ENCODE results near the gene PRSS50.

PRSS50 gene

DNA sequence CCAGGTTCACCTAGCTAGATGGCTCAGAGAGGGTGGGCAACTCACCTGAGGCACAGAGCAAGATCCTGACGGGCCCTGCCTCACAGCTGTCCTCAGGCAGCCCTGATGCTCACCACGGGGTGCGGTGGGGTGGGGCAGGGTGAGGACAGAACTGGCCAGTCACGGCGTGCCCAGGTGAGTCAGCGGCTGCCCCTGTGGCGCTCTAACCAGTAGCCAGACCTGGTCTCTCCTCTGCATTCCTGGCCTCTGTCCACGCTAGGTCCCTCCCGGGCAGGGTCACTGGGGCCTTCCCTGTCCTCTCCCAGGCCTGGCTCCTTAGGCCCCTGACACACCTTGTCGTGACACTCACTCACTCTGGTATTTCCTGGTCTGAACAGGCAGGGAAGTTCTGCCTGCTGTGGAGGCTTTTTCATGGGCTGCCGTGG lies 25.1 kb downstream of the PRSS50 start:
- no peak for DNase-seq (ENCODE audit: low read depth in 2 of 2)

DNA sequence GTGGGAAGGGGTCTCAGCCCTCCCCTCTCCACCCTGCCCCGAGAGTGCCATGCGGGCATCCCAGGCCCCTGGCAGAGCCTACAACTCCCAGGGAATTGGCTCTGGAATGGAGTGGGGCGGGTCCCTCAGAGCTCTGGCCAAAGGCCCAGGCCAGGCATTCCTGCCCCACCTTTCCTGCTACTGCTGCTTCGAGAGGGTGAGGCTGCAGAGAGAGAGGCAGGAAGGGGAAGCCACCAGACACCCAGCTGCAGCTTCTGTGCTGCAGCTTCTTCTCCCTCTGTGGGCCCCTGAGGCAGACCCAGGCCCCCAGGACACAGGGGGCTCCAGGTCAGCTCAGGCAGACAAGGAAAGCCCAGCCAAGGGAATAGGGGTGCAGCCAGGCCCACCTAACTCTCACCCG lies 26.9 kb downstream of the PRSS50 start:
- DNase-seq (ENCODE audit: low read depth in 2 of 2), result no peak

GRCh38 chr3:46685446-46685845 lies 32.2 kb downstream of the PRSS50 start:
- DNase-seq (ENCODE audit: low read depth in 2 of 2), result no peak

DNA sequence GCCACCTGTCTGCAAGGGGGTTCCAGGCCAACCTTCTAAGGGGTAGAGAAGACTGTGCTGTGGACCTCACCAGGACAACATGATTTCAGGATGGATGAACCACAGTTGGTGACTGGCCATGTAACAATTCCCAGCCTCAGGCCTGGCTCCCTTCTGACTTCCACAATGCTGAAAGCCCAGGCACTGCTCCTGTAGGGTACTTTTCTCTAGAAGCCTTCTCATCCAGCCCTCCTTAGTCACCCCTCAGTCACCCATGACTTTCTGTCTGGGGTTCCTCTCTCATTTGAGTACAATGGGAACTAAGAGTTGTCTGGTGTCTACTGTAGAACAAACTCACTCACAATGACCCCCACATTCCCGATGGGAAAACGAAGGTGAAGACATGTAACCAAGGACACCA lies 32.8 kb downstream of the PRSS50 start:
- no peak for DNase-seq (ENCODE audit: low read depth in 2 of 2)

- DNase-seq (ENCODE audit: low read depth in 2 of 2), result no peak
Measured at GRCh38 chr3:46682974-46683373, 34.7 kb downstream of the PRSS50 start.

DNA sequence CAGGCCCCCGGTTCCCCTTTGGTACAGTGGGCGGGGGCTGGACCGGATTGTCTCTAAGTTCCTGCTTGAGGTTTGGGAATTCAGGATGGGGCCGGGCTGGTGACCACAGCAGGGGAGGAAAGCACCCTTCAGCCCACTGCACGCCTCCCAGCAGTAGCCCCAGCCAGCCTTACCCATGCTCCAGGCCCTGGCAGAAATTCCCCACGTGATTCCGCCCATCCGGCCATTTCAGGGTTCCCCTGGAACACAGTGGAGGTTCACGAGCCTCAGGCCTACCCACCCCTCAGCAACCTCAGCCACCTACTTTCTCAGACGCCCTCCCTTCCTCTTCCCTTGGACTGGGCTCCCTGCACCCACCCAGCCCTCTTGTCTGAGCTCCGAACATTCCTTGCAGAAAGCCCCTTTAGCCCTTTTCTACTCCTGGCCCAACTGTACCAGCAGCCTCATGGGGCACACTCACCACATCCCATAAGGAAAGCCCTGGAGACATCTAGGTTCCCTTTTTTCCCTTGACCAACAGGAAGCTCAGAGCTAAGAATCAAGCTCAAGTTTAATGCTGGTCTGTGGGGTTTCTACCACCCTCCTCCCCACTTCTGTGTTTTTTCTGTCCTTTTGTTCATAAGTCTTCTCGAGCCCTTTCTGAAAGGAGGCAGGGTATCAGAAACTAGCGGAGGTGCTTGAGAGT lies 35.7 kb downstream of the PRSS50 start:
- no peak for DNase-seq (ENCODE audit: low read depth in 2 of 2)

GRCh38 chr3:46681387-46681786 lies 36.3 kb downstream of the PRSS50 start:
- DNase-seq (ENCODE audit: low read depth in 2 of 2), result no peak

DNA sequence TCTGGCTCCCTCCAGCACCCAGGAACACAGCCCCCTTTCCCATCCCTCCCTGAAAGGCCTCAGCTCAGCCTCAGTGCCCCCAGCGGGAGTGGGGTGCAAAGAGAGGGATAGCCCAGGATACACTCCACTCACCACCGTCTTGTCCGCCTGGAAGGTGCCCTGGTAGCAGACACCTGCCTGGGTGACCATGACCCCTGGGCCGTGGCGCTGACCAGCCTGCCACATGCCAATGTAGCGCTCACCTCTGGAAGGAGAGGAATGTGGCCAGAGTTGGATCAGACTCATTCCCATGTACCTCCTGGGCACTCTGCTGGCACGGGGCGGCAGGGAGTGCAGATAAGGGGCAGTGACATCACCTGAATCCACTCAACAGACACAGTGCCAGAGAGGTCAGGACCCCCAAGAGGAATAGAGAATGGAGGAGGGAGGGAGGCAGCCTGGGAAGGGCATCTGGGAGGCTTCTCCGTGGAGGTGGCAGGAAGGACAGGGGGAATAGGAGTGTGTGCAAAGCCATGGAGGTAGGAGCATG lies 37.3 kb downstream of the PRSS50 start:
- DNase-seq (ENCODE audit: low read depth in 2 of 2), result no peak

GRCh38 chr3:46679681-46680080 lies 38.0 kb downstream of the PRSS50 start:
- no peak for DNase-seq (ENCODE audit: low read depth in 2 of 2)

GRCh38 chr3:46678280-46678679 lies 39.4 kb downstream of the PRSS50 start:
- no peak for DNase-seq (ENCODE audit: low read depth in 2 of 2)

- DNase-seq (ENCODE audit: low read depth in 2 of 2), result no peak
Measured at GRCh38 chr3:46677411-46677726, 40.3 kb downstream of the PRSS50 start.

- no peak for DNase-seq (ENCODE audit: low read depth in 2 of 2)
Measured at GRCh38 chr3:46676601-46677410, 40.9 kb downstream of the PRSS50 start.

- DNase-seq (ENCODE audit: low read depth in 2 of 2), result no peak
Measured at GRCh38 chr3:46675843-46676567, 41.7 kb downstream of the PRSS50 start.

DNA sequence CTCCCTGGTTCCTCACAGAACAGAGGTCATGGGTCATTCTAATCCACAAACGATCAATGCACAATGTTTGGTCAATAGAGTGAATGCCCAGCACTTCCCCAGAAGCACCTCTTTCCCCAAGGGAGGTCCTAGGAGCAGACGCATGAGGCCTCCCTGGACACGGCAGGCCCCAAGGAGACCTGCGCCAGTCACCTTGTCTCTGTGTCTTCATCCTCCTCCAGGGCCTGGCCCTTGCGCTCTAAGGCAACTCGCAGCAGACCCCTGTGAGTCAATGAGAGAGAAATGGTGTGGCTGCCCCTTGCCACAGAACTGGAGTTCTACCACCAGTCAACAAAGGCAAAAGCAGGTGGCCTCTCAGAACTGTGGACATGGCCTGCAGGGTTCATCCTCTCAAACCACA lies 42.2 kb downstream of the PRSS50 start:
- no peak for DNase-seq (ENCODE audit: low read depth in 2 of 2)

DNA sequence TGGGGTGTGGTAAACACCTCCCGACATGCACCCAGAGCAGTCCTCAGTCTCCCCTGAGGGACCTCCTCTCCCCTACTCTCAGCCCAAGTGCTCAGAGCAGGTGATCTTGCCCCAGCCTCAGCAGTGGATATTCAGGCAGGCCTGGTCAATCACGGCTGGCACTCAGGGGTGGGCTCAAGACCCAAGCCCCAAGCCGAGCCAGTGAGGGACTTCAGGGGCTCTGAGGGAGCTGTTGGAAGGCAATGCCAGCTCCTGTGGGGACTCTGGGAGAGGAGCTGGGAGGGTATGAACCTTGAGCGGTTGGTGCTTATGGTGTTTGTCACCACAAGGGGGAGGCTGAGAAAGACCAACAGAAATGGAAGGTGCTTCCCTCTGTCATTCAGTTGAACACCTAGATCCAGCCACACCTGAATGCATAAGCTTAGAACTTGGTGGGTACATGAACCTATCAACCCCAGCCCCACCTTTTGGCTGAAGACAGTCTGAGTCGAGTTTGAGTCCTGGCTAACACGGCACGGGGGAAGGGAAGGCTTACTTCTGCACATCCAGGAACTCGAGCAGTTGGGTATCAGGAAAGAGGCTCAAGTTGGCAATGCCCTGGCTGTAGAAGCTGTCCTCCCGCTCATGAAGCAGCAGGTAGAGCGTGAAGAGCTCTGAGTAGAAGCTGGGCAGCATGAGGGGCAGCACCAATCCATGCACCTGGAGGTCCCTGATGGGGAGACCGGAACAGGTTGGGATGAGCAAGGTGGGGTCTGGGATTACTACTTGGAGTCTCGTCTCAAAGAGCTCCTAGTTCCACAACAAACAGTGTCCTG lies 43.4 kb downstream of the PRSS50 start:
- no peak for DNase-seq (ENCODE audit: low read depth in 2 of 2)

DNA sequence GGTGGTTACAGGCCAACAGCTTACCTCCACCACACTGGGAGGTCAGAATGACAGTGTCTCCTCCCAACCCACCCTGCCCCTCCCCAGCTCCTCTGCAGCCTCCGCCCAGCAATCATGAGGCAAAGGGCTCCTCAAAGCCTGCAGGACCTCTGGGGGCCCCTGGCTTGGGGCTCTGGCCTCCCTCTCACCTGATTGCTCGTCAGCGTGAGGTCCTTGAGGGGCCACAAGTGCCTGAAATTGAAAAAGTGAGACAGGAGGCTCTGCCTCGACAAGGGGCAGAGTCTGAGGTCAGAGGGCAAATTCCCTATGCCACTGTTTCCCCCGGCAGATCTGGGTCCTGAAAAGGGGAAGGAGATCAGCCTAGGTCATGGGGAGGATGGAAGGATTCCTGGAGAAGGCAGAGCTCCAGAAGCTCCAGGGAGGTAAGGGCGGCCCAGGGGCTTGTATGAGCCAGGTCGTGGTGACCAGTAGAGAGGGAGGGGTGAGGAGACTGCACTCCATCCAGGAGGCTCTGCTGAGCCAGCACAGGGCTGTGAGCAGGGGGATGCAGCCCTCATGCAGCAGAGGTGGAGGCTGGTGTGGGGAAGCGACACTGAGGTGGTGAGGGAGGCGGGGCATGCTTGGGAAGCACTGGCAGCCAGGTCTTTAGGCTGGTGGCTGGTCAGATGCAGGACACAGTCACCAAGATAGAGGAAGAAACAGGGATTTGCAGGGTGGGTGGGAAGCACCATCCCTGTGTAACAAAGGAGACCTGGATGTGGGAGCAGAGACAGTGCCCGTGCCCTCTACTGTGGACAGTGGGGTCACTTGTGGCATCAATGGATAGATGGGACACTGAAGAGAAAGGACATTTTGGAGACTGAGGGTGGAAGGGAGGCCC lies 44.3 kb downstream of the PRSS50 start:
- no peak for DNase-seq (ENCODE audit: low read depth in 2 of 2)

- no peak for DNase-seq (ENCODE audit: low read depth in 2 of 2)
Measured at GRCh38 chr3:46672349-46672695, 45.3 kb downstream of the PRSS50 start.

- DNase-seq (ENCODE audit: low read depth in 2 of 2), result no peak
Measured at GRCh38 chr3:46671541-46672348, 45.9 kb downstream of the PRSS50 start.

- no peak for DNase-seq (ENCODE audit: low read depth in 2 of 2)
Measured at GRCh38 chr3:46670891-46671427, 46.7 kb downstream of the PRSS50 start.

All from stimulated activated CD4-positive, alpha-beta T cell treated with anti-CD3 and anti-CD28 coated beads, Interleukin-1b, Interleukin-23, amount 100 ng/mL, for 1 hour (primary cell).